Glomerular endothelial cell (primary cell): ENCODE results near the gene CC2D1A. TPM values are rescaled to one million over a fixed set of nuclear protein-coding genes. Genes with fewer than 3 reads are reported as not detected.

Experiments
- DNase-seq: peaks from one replicate; pipeline ENCODE4 v3.0.0-alpha.2; 2011; ENCODE audit warnings: low read depth, low spot score; ENCODE audit errors: extremely low read depth
- total RNA-seq: library from RNA; depleted of rRNA; stranded (reverse); fragments of >200 nt; gene quantifications from 2 replicates; pipeline ENCODE4 v1.2.3, GENCODE V29; 2015

CC2D1A gene
- total RNA-seq, 1 donor from 2014 or later: 36.0 TPM

- DNase-seq: no peak
Measured at GRCh38 chr19:13876834-13877233, 29.2 kb upstream of the CC2D1A start, which contains the start of gene NANOS3. NANOS3 (plus strand) TSS chr19:13877134; CDS start chr19:13877249, 115 bp downstream.

GRCh38 chr19:13877303-13877702 lies 28.7 kb upstream of the CC2D1A start:
- DNase-seq: no peak

- DNase-seq: peak; percentile 58
Measured at GRCh38 chr19:13880059-13881043, 25.6 kb upstream of the CC2D1A start.

GRCh38 chr19:13881251-13881691 lies 24.7 kb upstream of the CC2D1A start:
- no peak for DNase-seq

- no peak for DNase-seq
Measured at GRCh38 chr19:13881692-13882418, 24.1 kb upstream of the CC2D1A start.

GRCh38 chr19:13882419-13882795 lies 23.6 kb upstream of the CC2D1A start:
- no peak for DNase-seq

GRCh38 chr19:13882836-13883235 lies 23.2 kb upstream of the CC2D1A start:
- DNase-seq: no peak

GRCh38 chr19:13883516-13884064 lies 22.4 kb upstream of the CC2D1A start:
- DNase-seq: no peak

- no peak for DNase-seq
Measured at GRCh38 chr19:13884726-13885591, 21.0 kb upstream of the CC2D1A start.

- DNase-seq: no peak
Measured at GRCh38 chr19:13885826-13886365, 20.1 kb upstream of the CC2D1A start.

- DNase-seq: no peak
Measured at GRCh38 chr19:13887018-13887436, 19.0 kb upstream of the CC2D1A start.

- no peak for DNase-seq
Measured at GRCh38 chr19:13887517-13887916, 18.5 kb upstream of the CC2D1A start.

- DNase-seq: no peak
Measured at GRCh38 chr19:13888281-13888680, 17.7 kb upstream of the CC2D1A start.

GRCh38 chr19:13890136-13890535 lies 15.9 kb upstream of the CC2D1A start:
- no peak for DNase-seq

- no peak for DNase-seq
Measured at GRCh38 chr19:13892870-13893269, 13.1 kb upstream of the CC2D1A start.

- DNase-seq: no peak
Measured at GRCh38 chr19:13894552-13894951, 11.4 kb upstream of the CC2D1A start.

- DNase-seq: no peak
Measured at GRCh38 chr19:13896227-13896626, 9.8 kb upstream of the CC2D1A start.

- no peak for DNase-seq
Measured at GRCh38 chr19:13899393-13899792, 6.6 kb upstream of the CC2D1A start.

- DNase-seq: no peak
Measured at GRCh38 chr19:13899912-13900584, 6.0 kb upstream of the CC2D1A start.
